Glutamatergic neuron (in vitro differentiated cells): Measurements from ENCODE around the gene PSG6. TPM values are rescaled to one million over a fixed set of nuclear protein-coding genes. Genes with fewer than 3 reads are reported as not detected.
"Not testable (repeated sequence)": the region's sequence is repeated elsewhere in the genome, so short reads cannot be mapped to it uniquely, and the experiment has no call there.

Source experiments
- DNase-seq: peaks from one replicate; pipeline ENCODE4 v3.0.0; 2022
- H3K27ac Mint-ChIP-seq: one replicate; pipeline ENCODE4 v1.8.0; 2020; ENCODE audit warnings: mild to moderate bottlenecking, mixed read lengths, inconsistent platforms; ENCODE audit not compliant: unreplicated experiment
- H3K27me3 Mint-ChIP-seq: one replicate; pipeline ENCODE4 v1.8.0; 2020; ENCODE audit warnings: mild to moderate bottlenecking, moderate library complexity, mixed read lengths, inconsistent platforms; ENCODE audit not compliant: unreplicated experiment
- H3K36me3 Mint-ChIP-seq: one replicate; pipeline ENCODE4 v1.8.0; 2020; ENCODE audit warnings: mild to moderate bottlenecking, mixed read lengths, inconsistent platforms; ENCODE audit not compliant: unreplicated experiment
- H3K4me1 Mint-ChIP-seq: one replicate; pipeline ENCODE4 v1.8.0; 2020; ENCODE audit warnings: mild to moderate bottlenecking, low read depth, mixed read lengths, inconsistent platforms; ENCODE audit not compliant: unreplicated experiment
- H3K4me3 Mint-ChIP-seq: one replicate; pipeline ENCODE4 v1.8.0; 2020; ENCODE audit warnings: mild to moderate bottlenecking, mixed read lengths, inconsistent platforms; ENCODE audit not compliant: unreplicated experiment
- H3K9me3 Mint-ChIP-seq: one replicate; pipeline ENCODE4 v1.8.0; 2020; ENCODE audit warnings: mild to moderate bottlenecking, moderate library complexity, mixed read lengths, inconsistent platforms; ENCODE audit not compliant: unreplicated experiment
- CTCF ChIP-seq: fragments of 200-600 bp; sonication (generic); IDR thresholded peaks from one replicate; pipeline ENCODE4 v1.5.0; 2021; ENCODE audit not compliant: partially characterized antibody, unreplicated experiment
- total RNA-seq: library from RNA; stranded (reverse); fragmentation: NEBNext Ultra II Directional; extraction: Animal tissue kit (Norgen Biotek cat#: 25700); gene quantifications from one replicate; pipeline ENCODE4 v1.2.1, GENCODE V29; 2021; ENCODE audit not compliant: unreplicated experiment

Gene PSG6
- total RNA-seq, 1 donor from 2014 or later: not detected

DNA sequence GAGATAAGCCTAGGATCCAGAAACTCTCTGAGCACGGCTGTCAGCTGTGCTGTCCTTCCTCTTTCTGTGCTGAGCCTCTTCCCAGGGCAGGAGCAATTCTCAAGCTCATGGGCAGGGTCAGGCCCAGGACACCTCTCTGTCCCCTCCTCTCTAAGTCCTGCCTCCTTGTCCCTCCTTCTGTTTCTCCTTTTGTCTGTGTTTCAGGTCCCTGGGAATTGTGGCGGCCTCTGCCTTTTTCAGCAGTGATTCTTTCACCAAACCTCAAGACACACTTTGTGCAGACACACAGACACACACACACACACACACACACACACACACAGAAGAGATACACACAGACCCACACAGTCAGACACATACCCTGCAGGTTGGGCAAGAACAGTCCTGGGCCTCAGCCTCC, 38.1 kb downstream of the PSG6 start, which contains the start of gene PSG1:
Gene PSG1, minus strand, starts transcription at position 101 of the 400 bp plus-strand sequence. CDS start 132 bp downstream, outside the sequence.
- Mint-ChIP-seq H3K4me1 (no peaks in the 10 kb centered on the region), H3K4me3 (no peak within 1 kb of the TSS), H3K9me3 (peaks cover 4% of the 10 kb centered on the region), H3K27me3 (peaks cover 9% of the 10 kb centered on the region), H3K36me3 (no peaks in the 10 kb centered on the region), H3K27ac (no peak within 1 kb of the TSS)
- TF ChIP-seq CTCF: no peak
- no peak for DNase-seq

DNA sequence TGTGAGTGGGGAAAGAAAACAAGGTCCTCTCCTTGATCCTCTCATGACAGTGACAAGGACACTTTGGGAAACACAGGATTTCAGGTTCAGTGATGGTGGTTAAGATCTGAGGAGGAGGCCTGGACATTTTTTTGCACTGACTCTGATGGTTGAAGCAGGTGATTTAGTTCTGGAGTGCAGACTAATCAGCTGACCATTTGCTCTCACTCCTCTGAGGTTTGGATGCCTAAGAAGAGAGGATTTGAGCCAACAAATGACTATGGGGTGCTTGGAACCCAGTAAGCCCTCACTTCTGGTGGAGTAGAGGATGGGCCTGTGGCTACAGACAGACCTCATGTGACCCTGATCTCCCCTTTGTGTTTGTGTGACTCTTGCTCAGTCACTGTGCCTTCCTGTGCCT, 41.1 kb downstream of the PSG6 start:
- H3K27ac Mint-ChIP-seq, DNase-seq, H3K36me3 Mint-ChIP-seq, H3K4me3 Mint-ChIP-seq, H3K4me1 Mint-ChIP-seq, H3K27me3 Mint-ChIP-seq, H3K9me3 Mint-ChIP-seq: not testable (repeated sequence)

- H3K27me3 Mint-ChIP-seq, H3K36me3 Mint-ChIP-seq, DNase-seq, H3K27ac Mint-ChIP-seq, H3K4me1 Mint-ChIP-seq, H3K9me3 Mint-ChIP-seq, H3K4me3 Mint-ChIP-seq: not testable (repeated sequence)
Observed at GRCh38 chr19:42875881-42876280, 41.8 kb downstream of the PSG6 start.

DNA sequence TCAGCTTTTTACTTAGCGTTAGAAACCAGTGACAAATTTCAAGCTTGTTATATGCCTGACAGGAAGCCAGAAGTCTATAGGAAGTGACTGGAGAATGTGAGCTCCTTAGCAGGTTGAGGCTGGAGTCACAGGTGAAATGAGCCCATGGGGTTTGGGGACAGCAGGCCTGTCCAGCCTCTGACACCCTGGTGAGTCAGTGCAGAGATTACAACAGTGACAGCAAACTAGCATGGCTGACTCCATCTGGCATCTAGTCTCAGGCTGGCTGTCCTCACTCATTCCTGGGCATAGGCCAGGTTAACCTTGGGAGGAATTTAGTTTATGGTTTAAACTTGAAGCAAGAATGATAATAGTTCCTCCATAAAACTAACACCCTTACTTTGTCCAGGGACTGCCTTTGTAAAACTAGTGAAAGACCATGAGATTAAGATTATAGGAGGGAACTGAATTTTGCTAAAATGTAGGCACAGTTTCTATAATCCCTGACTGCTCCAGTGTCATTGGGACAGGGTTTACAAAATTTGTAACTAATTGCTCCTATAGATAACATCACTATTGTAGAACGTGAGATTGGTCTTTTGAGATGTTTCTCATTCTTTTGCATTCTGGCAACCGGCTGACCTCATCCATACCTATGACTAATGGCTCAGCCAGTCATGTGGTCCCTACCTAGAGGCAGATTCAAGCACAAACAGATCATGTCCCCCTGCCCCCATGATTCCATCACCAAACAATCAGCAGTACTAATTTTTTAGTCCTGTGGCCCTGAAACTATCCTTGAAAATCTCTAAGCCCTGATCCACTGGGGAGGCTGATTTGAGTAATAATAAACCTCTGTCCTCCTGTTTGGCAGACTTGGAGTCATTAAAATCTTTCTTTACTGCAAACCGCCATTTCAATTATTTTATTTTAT, 42.5 kb downstream of the PSG6 start:
- H3K36me3 Mint-ChIP-seq, H3K27ac Mint-ChIP-seq, H3K27me3 Mint-ChIP-seq, DNase-seq, H3K4me3 Mint-ChIP-seq, H3K4me1 Mint-ChIP-seq, H3K9me3 Mint-ChIP-seq: not testable (repeated sequence)

GRCh38 chr19:42874136-42874535, 43.6 kb downstream of the PSG6 start:
- not testable (repeated sequence) for H3K9me3 Mint-ChIP-seq, H3K36me3 Mint-ChIP-seq, DNase-seq, H3K4me1 Mint-ChIP-seq, H3K27me3 Mint-ChIP-seq, H3K27ac Mint-ChIP-seq, H3K4me3 Mint-ChIP-seq

DNA sequence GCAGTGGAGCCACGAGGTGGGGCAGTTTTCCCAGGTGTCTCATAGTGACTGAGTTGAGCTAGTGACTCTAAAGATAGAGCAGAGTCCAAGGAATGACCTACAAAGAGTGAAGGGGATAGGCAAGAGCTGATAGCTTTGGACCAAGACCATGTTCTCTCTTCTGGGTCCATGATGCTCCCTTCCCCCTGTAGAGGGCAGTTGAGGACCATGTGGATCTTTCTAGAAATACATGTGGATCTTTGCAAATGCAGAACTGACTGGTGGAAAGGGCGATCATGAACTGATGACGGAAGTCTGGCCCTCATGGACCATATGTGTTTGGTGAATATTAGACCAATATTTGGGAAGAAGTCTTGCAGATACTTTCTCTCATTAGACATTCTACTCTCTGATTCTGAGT, 45.1 kb downstream of the PSG6 start:
- Mint-ChIP-seq H3K4me1 (no peaks in the 10 kb centered on the region), H3K9me3 (peaks cover 4% of the 10 kb centered on the region)
- TF ChIP-seq CTCF: no peak

DNA sequence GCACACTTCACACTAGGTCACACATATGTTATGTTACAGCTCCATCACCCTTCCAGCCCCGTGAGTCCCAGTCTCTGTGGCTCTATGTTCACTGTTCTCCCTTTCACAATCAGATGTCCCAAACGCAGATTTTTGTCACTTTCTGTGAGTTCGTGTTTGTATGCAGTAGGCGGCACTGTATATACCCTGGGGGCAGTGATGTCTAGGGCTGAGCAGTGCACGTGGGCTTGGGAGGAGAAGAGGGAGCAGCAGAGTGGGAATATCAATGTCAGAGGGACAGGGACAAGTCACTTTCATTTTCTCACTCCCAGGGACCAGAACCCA, 60.2 kb downstream of the PSG6 start:
- H3K27me3 Mint-ChIP-seq: peaks cover 9% of the 10 kb centered on the region
- no peak overlapping the region for H3K27ac Mint-ChIP-seq
- H3K9me3 Mint-ChIP-seq: peaks cover 7% of the 10 kb centered on the region
- no peak for TF ChIP-seq CTCF
- H3K4me1 Mint-ChIP-seq: no peaks in the 10 kb centered on the region
- H3K4me3 Mint-ChIP-seq: no peak overlapping the region
- no peak for DNase-seq
- H3K36me3 Mint-ChIP-seq: no peaks in the 10 kb centered on the region

More for the DNA sequence above, 45.1 kb downstream of the PSG6 start:
- H3K27ac Mint-ChIP-seq: no peak overlapping the region
- no peaks in the 10 kb centered on the region for H3K27me3 Mint-ChIP-seq
- H3K4me3 Mint-ChIP-seq: no peak overlapping the region
- H3K36me3 Mint-ChIP-seq: no peaks in the 10 kb centered on the region
- no peak for DNase-seq
